HEK293 (cell line): ENCODE results near the gene IRF2BPL.

Experiments
- CTCF ChIA-PET: fragments of 350-600 bp; formaldehyde crosslinking; extraction: SDS; loops from one replicate; lab custom pipeline; 2021; ENCODE audit warnings: antibody characterized with exemption; lab: Yijun Ruan, JAX
- POLR2A ChIA-PET: fragments of 300-600 bp; formaldehyde crosslinking; extraction: SDS; loops from one replicate; lab custom pipeline; 2020; ENCODE audit warnings: antibody characterized with exemption, inconsistent platforms; lab: Yijun Ruan, JAX
- H3K27ac ChIP-seq: fragments of 200-500 bp; sonication (Bioruptor generic); 2 replicates; pipeline ENCODE4 v1.5.1; 2014; ENCODE audit warnings: low read depth, low read length, control low read depth, inconsistent platforms; ENCODE audit errors: extremely low read depth
- H3K36me3 ChIP-seq, 2 experiments: fragments of 200-500 bp in 1 of 2; sonication (Bioruptor generic) in 1 of 2; 1 replicate in 1 of 2; 2 replicates in 1 of 2; pipeline ENCODE4 v1.5.1; 2014 to 2017; ENCODE audit warnings: inconsistent platforms in 2 of 2, low read length in 2 of 2; ENCODE audit not compliant: control insufficient read depth in 2 of 2, insufficient read depth in 1 of 2
- H3K4me1 ChIP-seq: fragments of 200-500 bp; sonication (Bioruptor generic); 2 replicates; pipeline ENCODE4 v1.5.1; 2014; ENCODE audit warnings: mild to moderate bottlenecking, low read length, inconsistent platforms; ENCODE audit not compliant: control insufficient read depth, insufficient read depth
- H3K4me3 ChIP-seq: 2 replicates; pipeline ENCODE4 v1.5.1; 2011; ENCODE audit warnings: low read depth, mild to moderate bottlenecking, control low read depth, low read length, moderate library complexity
- H3K9me3 ChIP-seq: fragments of 200-500 bp; sonication (Bioruptor generic); 2 replicates; pipeline ENCODE4 v1.5.1; 2014; ENCODE audit warnings: low read depth, low read length, inconsistent platforms; ENCODE audit not compliant: control insufficient read depth, insufficient read depth
- BCL11A ChIP-seq: fragments of 450-650 bp; formaldehyde crosslinking; IDR thresholded peaks from 2 replicates; pipeline ENCODE4 v1.5.1; 2016; ENCODE audit warnings: low read depth, missing biosample characterization, missing genetic modification characterization
- BCL11B ChIP-seq: fragments of 450-650 bp; formaldehyde crosslinking; IDR thresholded peaks from 2 replicates; pipeline ENCODE4 v1.5.1; 2016; ENCODE audit warnings: low read depth, missing biosample characterization, missing genetic modification characterization
- EGR2 ChIP-seq: fragments of 450-650 bp; formaldehyde crosslinking; IDR thresholded peaks from 2 replicates; pipeline ENCODE4 v1.5.1; 2016; ENCODE audit warnings: low read depth, missing biosample characterization, missing genetic modification characterization
- GFI1B ChIP-seq: fragments of 450-650 bp; formaldehyde crosslinking; IDR thresholded peaks from 2 replicates; pipeline ENCODE4 v1.5.1; 2016; ENCODE audit warnings: missing biosample characterization, missing genetic modification characterization
- MZF1 ChIP-seq: fragments of 450-650 bp; formaldehyde crosslinking; IDR thresholded peaks from 2 replicates; pipeline ENCODE4 v1.5.1; 2017; ENCODE audit warnings: missing biosample characterization, missing genetic modification characterization, borderline replicate concordance
- OVOL3 ChIP-seq: fragments of 450-650 bp; formaldehyde crosslinking; IDR thresholded peaks from 2 replicates; pipeline ENCODE4 v1.5.1; 2016; ENCODE audit warnings: missing biosample characterization, missing genetic modification characterization
- ZBTB1 ChIP-seq: fragments of 450-650 bp; formaldehyde crosslinking; IDR thresholded peaks from 2 replicates; pipeline ENCODE4 v1.5.1; 2016; ENCODE audit warnings: missing biosample characterization, missing genetic modification characterization
- ZBTB17 ChIP-seq: fragments of 450-650 bp; formaldehyde crosslinking; IDR thresholded peaks from 2 replicates; pipeline ENCODE4 v1.5.1; 2016; ENCODE audit warnings: missing biosample characterization, missing genetic modification characterization
- ZEB2 ChIP-seq: fragments of 450-650 bp; formaldehyde crosslinking; IDR thresholded peaks from 2 replicates; pipeline ENCODE4 v1.5.1; 2016; ENCODE audit warnings: missing biosample characterization, missing genetic modification characterization
- ZFP3 ChIP-seq: fragments of 450-650 bp; formaldehyde crosslinking; IDR thresholded peaks from 2 replicates; pipeline ENCODE4 v1.5.1; 2016; ENCODE audit warnings: low read depth, missing biosample characterization, missing genetic modification characterization
- ZNF211 ChIP-seq: fragments of 450-650 bp; formaldehyde crosslinking; IDR thresholded peaks from 2 replicates; pipeline ENCODE4 v1.5.1; 2016; ENCODE audit warnings: low read depth, missing biosample characterization, missing genetic modification characterization
- ZNF324 ChIP-seq: fragments of 450-650 bp; formaldehyde crosslinking; IDR thresholded peaks from 2 replicates; pipeline ENCODE4 v1.5.1; 2016; ENCODE audit warnings: missing biosample characterization, missing genetic modification characterization
- ZNF449 ChIP-seq: fragments of 450-650 bp; formaldehyde crosslinking; IDR thresholded peaks from 2 replicates; pipeline ENCODE4 v1.5.1; 2017; ENCODE audit warnings: missing biosample characterization, mild to moderate bottlenecking, missing genetic modification characterization, moderate library complexity
- ZNF544 ChIP-seq: fragments of 450-650 bp; formaldehyde crosslinking; IDR thresholded peaks from 2 replicates; pipeline ENCODE4 v1.5.0; 2017; ENCODE audit warnings: missing biosample characterization, missing genetic modification characterization
- ZNF549 ChIP-seq: fragments of 450-650 bp; IDR thresholded peaks from 2 replicates; pipeline ENCODE4 v1.5.1; 2018; ENCODE audit warnings: missing biosample characterization, missing genetic modification characterization, mild to moderate bottlenecking, inconsistent platforms, moderate library complexity
- ZNF555 ChIP-seq: fragments of 450-650 bp; formaldehyde crosslinking; conservative IDR thresholded peaks from 2 replicates; pipeline ENCODE4 v1.5.1; 2017; ENCODE audit warnings: missing biosample characterization, mild to moderate bottlenecking, missing genetic modification characterization, inconsistent platforms
- ZNF571 ChIP-seq: fragments of 450-650 bp; formaldehyde crosslinking; IDR thresholded peaks from 2 replicates; pipeline ENCODE4 v1.5.0; 2017; ENCODE audit warnings: missing biosample characterization, missing genetic modification characterization
- ZNF596 ChIP-seq: fragments of 450-650 bp; IDR thresholded peaks from 2 replicates; pipeline ENCODE4 v1.5.0; 2018; ENCODE audit warnings: missing biosample characterization, mild to moderate bottlenecking, missing genetic modification characterization, moderate library complexity
- ZNF600 ChIP-seq: fragments of 450-650 bp; formaldehyde crosslinking; IDR thresholded peaks from 2 replicates; pipeline ENCODE4 v1.5.1; 2016; ENCODE audit warnings: missing biosample characterization, missing genetic modification characterization
- ZNF776 ChIP-seq: fragments of 450-650 bp; formaldehyde crosslinking; IDR thresholded peaks from 2 replicates; pipeline ENCODE4 v1.5.0; 2017; ENCODE audit warnings: missing biosample characterization, missing genetic modification characterization, borderline replicate concordance
- ZNF792 ChIP-seq: fragments of 450-650 bp; formaldehyde crosslinking; IDR thresholded peaks from 2 replicates; pipeline ENCODE4 v1.5.1; 2016; ENCODE audit warnings: missing biosample characterization, missing genetic modification characterization
- TF ChIP-seq, protein P1 (sequence below): fragments of 450-650 bp; formaldehyde crosslinking; IDR thresholded peaks from 2 replicates; pipeline ENCODE4 v1.5.1; 2016; ENCODE audit warnings: missing biosample characterization, missing genetic modification characterization
- TF ChIP-seq, protein P2 (sequence below): fragments of 450-650 bp; formaldehyde crosslinking; IDR thresholded peaks from 2 replicates; pipeline ENCODE4 v1.5.1; 2016; ENCODE audit warnings: missing biosample characterization, missing genetic modification characterization
- TF ChIP-seq, protein P3 (sequence below): fragments of 450-650 bp; formaldehyde crosslinking; IDR thresholded peaks from 2 replicates; pipeline ENCODE4 v1.5.1; 2016; ENCODE audit warnings: missing biosample characterization, missing genetic modification characterization

The IRF2BPL gene

GRCh38 chr14:77011245-77011644 lies 17.3 kb downstream of the IRF2BPL start:
- Histone ChIP-seq H3K4me3 (no peak overlapping the region), H3K4me1 (peaks cover 2% of the 10 kb centered on the region; the same call in 1 of the 2 replicates), H3K36me3 (no peaks in the 10 kb centered on the region), H3K9me3 (no peaks in the 10 kb centered on the region), H3K27ac (no peak overlapping the region)
- POLR2A ChIA-PET: interaction anchor here (1.5 kb wide), 1 partner anchor 12 kb away, joined by 3 read pairs; no protein-coding TSS in a partner anchor
- CTCF ChIA-PET: interaction anchor here (0.8 to 1.8 kb wide), 3 partner anchors 17 to 98 kb away, joined by 3 to 5 read pairs (median 4); partner anchors contain the start of gene IRF2BPL
- TF ChIP-seq ZNF792 (tag by site-specific recombination): no peak
- TF ChIP-seq ZEB2 (tag by site-specific recombination): no peak
- TF ChIP-seq, protein P1, sequence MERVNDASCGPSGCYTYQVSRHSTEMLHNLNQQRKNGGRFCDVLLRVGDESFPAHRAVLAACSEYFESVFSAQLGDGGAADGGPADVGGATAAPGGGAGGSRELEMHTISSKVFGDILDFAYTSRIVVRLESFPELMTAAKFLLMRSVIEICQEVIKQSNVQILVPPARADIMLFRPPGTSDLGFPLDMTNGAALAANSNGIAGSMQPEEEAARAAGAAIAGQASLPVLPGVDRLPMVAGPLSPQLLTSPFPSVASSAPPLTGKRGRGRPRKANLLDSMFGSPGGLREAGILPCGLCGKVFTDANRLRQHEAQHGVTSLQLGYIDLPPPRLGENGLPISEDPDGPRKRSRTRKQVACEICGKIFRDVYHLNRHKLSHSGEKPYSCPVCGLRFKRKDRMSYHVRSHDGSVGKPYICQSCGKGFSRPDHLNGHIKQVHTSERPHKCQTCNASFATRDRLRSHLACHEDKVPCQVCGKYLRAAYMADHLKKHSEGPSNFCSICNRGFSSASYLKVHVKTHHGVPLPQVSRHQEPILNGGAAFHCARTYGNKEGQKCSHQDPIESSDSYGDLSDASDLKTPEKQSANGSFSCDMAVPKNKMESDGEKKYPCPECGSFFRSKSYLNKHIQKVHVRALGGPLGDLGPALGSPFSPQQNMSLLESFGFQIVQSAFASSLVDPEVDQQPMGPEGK: no peak
- no peak for TF ChIP-seq BCL11B (tag by site-specific recombination)
- TF ChIP-seq ZNF571: no peak
- TF ChIP-seq, protein P2, sequence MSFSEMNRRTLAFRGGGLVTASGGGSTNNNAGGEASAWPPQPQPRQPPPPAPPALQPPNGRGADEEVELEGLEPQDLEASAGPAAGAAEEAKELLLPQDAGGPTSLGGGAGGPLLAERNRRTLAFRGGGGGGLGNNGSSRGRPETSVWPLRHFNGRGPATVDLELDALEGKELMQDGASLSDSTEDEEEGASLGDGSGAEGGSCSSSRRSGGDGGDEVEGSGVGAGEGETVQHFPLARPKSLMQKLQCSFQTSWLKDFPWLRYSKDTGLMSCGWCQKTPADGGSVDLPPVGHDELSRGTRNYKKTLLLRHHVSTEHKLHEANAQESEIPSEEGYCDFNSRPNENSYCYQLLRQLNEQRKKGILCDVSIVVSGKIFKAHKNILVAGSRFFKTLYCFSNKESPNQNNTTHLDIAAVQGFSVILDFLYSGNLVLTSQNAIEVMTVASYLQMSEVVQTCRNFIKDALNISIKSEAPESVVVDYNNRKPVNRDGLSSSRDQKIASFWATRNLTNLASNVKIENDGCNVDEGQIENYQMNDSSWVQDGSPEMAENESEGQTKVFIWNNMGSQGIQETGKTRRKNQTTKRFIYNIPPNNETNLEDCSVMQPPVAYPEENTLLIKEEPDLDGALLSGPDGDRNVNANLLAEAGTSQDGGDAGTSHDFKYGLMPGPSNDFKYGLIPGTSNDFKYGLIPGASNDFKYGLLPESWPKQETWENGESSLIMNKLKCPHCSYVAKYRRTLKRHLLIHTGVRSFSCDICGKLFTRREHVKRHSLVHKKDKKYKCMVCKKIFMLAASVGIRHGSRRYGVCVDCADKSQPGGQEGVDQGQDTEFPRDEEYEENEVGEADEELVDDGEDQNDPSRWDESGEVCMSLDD (tag by site-specific recombination): no peak

DNA sequence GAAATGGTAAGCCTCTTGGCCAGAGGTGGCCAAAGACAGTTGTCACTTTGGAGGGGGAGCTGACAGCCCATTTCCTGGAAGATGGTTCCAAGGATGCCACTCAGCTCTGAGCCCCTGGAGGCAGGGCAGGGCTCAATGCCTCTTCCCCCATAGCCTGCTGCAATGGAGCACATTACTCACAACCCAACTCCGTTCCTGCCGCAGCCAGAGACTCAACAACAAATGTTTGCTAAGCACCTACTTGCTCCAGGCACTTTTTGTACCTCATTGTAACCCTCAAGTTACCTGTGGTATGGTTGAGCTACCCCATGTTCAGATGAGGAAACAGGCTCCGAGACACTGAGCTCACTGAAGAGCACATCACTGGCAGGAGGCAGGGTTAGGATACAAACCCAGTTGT lies 19.5 kb downstream of the IRF2BPL start:
- no peak for TF ChIP-seq ZNF555 (tag by site-specific recombination)
- no peak for TF ChIP-seq OVOL3 (tag by site-specific recombination)
- 0 out of 2 replicates have a peak, but pooled peaks have one; percentile 24 for TF ChIP-seq ZNF600 (tag by site-specific recombination)
- no peak for TF ChIP-seq EGR2 (tag by site-specific recombination)
- no peak for TF ChIP-seq ZNF211 (tag by site-specific recombination)
- CTCF ChIA-PET: interaction anchor here (0.6 to 1.5 kb wide), 4 partner anchors 45 to 133 kb away, joined by 3 to 7 read pairs (median 4); no protein-coding TSS in a partner anchor
- POLR2A ChIA-PET: no interaction called here

GRCh38 chr14:77008541-77008940 lies 20.0 kb downstream of the IRF2BPL start:
- CTCF ChIA-PET: interaction anchor here (1.2 to 1.5 kb wide), 2 partner anchors 45 to 95 kb away, joined by 5 to 7 read pairs; no protein-coding TSS in a partner anchor
- no peaks in the 10 kb centered on the region for H3K9me3 ChIP-seq
- H3K4me1 ChIP-seq: peaks cover 7% of the 10 kb centered on the region
- no peak overlapping the region for H3K27ac ChIP-seq
- POLR2A ChIA-PET: no interaction called here
- H3K36me3 ChIP-seq: no peaks in the 10 kb centered on the region
- H3K4me3 ChIP-seq: no peak overlapping the region
- TF ChIP-seq ZBTB1 (tag by site-specific recombination): no peak
- no peak for TF ChIP-seq ZFP3 (tag by site-specific recombination)
- no peak for TF ChIP-seq ZNF324 (tag by site-specific recombination)
- no peak for TF ChIP-seq MZF1 (tag by site-specific recombination)
- TF ChIP-seq ZNF596 (tag by site-specific recombination): no peak
- no peak for TF ChIP-seq BCL11A (tag by site-specific recombination)
- no peak for TF ChIP-seq GFI1B (tag by site-specific recombination)
- TF ChIP-seq ZNF776 (tag by site-specific recombination): no peak
- TF ChIP-seq ZNF549 (tag by site-specific recombination): no peak
- no peak for TF ChIP-seq ZNF544
- TF ChIP-seq, protein P3, sequence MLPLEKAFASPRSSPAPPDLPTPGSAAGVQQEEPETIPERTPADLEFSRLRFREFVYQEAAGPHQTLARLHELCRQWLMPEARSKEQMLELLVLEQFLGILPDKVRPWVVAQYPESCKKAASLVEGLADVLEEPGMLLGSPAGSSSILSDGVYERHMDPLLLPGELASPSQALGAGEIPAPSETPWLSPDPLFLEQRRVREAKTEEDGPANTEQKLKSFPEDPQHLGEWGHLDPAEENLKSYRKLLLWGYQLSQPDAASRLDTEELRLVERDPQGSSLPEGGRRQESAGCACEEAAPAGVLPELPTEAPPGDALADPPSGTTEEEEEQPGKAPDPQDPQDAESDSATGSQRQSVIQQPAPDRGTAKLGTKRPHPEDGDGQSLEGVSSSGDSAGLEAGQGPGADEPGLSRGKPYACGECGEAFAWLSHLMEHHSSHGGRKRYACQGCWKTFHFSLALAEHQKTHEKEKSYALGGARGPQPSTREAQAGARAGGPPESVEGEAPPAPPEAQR (tag by site-specific recombination): no peak
- TF ChIP-seq ZBTB17 (tag by site-specific recombination): no peak
- TF ChIP-seq ZNF449: no peak
- no peak for TF ChIP-seq ZNF555 (tag by site-specific recombination)

More for the DNA sequence above, 19.5 kb downstream of the IRF2BPL start:
- Histone ChIP-seq H3K4me1 (peaks cover 6% of the 10 kb centered on the region), H3K4me3 (no peak overlapping the region), H3K9me3 (no peaks in the 10 kb centered on the region), H3K36me3 (no peaks in the 10 kb centered on the region), H3K27ac (no peak overlapping the region)
